DOHH2 (cell line): Measurements from ENCODE around the gene ASB15.

ENCODE experiments used
- H3F3A ChIP-seq: fragments of 200-600 bp; sonication (generic), shearing (Covaris generic); 2 replicates; pipeline ENCODE4 v1.6.0; 2016; ENCODE audit warnings: antibody characterized with exemption, mild to moderate bottlenecking; ENCODE audit not compliant: control insufficient read depth, insufficient read depth
- H3K27ac ChIP-seq: fragments of 200-600 bp; sonication (generic); 2 replicates; pipeline ENCODE4 v1.5.1; 2014; ENCODE audit warnings: low read depth, mild to moderate bottlenecking, low read length, moderate library complexity
- H3K27me3 ChIP-seq: fragments of 200-600 bp; sonication (generic); 2 replicates; pipeline ENCODE4 v1.6.1; 2014; ENCODE audit warnings: mild to moderate bottlenecking, low read length, mixed read lengths; ENCODE audit not compliant: control insufficient read depth
- H3K36me3 ChIP-seq: fragments of 200-600 bp; sonication (generic); 2 replicates; pipeline ENCODE4 v1.6.1; 2014; ENCODE audit warnings: mild to moderate bottlenecking, low read length, moderate library complexity, mixed read lengths; ENCODE audit not compliant: control insufficient read depth
- H3K4me1 ChIP-seq: fragments of 200-600 bp; sonication (generic); 2 replicates; pipeline ENCODE4 v1.6.1; 2014; ENCODE audit warnings: mild to moderate bottlenecking, low read length, mixed read lengths; ENCODE audit not compliant: control insufficient read depth
- H3K4me2 ChIP-seq: fragments of 200-600 bp; sonication (generic); 2 replicates; pipeline ENCODE4 v1.6.0; 2014; ENCODE audit warnings: mild to moderate bottlenecking, low read length, moderate library complexity
- H3K4me3 ChIP-seq: fragments of 200-600 bp; sonication (generic); 2 replicates; pipeline ENCODE4 v1.5.1; 2014; ENCODE audit warnings: mild to moderate bottlenecking, low read length, mixed read lengths
- H3K79me2 ChIP-seq: fragments of 200-600 bp; sonication (generic); 2 replicates; pipeline ENCODE4 v1.6.1; 2014; ENCODE audit warnings: mild to moderate bottlenecking, low read length, mixed read lengths; ENCODE audit not compliant: control insufficient read depth
- H3K9me2 ChIP-seq: fragments of 200-600 bp; sonication (generic); replicated peaks from 2 replicates; pipeline ENCODE4 v1.6.1; 2014; ENCODE audit warnings: mild to moderate bottlenecking, low read length, mixed read lengths; ENCODE audit not compliant: control insufficient read depth
- H3K9me3 ChIP-seq: fragments of 200-600 bp; sonication (generic); 2 replicates; pipeline ENCODE4 v1.6.1; 2014; ENCODE audit warnings: antibody characterized with exemption, low read length, mixed read lengths; ENCODE audit not compliant: control insufficient read depth, insufficient read depth
- H4K20me1 ChIP-seq: fragments of 200-600 bp; sonication (generic); 2 replicates; pipeline ENCODE4 v1.6.0; 2014; ENCODE audit warnings: low read depth, mild to moderate bottlenecking, antibody characterized with exemption, low read length, moderate library complexity; ENCODE audit not compliant: control insufficient read depth, insufficient read depth
- CTCF ChIP-seq: fragments of 200-600 bp; sonication (generic); IDR thresholded peaks from one replicate; pipeline ENCODE4 v1.5.1; 2014; ENCODE audit warnings: antibody characterized with exemption, mild to moderate bottlenecking, low read depth, low read length; ENCODE audit not compliant: poor library complexity, severe bottlenecking
- EZH2phosphoT487 ChIP-seq: fragments of 200-600 bp; sonication (generic); IDR thresholded peaks from 2 replicates; pipeline ENCODE4 v1.6.1; 2017; ENCODE audit warnings: borderline replicate concordance, mild to moderate bottlenecking, antibody characterized with exemption, low read length, moderate library complexity, mixed read lengths

ASB15 gene

GRCh38 chr7:123674399-123675180 lies 73.0 kb downstream of the ASB15 start:
- no peaks in the 10 kb centered on the region for H3K9me2 ChIP-seq
- H3F3A ChIP-seq: no peaks in the 10 kb centered on the region
- TF ChIP-seq CTCF: no peak
- no peak for TF ChIP-seq EZH2phosphoT487
- H3K27me3 ChIP-seq: no peaks in the 10 kb centered on the region
- H3K27ac ChIP-seq: no peak overlapping the region
- no peaks in the 10 kb centered on the region for H3K9me3 ChIP-seq
- H3K79me2 ChIP-seq: no peaks in the 10 kb centered on the region
- no peak overlapping the region for H3K4me3 ChIP-seq
- H3K4me1 ChIP-seq: no peaks in the 10 kb centered on the region
- H4K20me1 ChIP-seq: no peaks in the 10 kb centered on the region
- no peak overlapping the region for H3K4me2 ChIP-seq
- no peaks in the 10 kb centered on the region for H3K36me3 ChIP-seq

- Histone ChIP-seq H3K4me1 (no peaks in the 10 kb centered on the region), H4K20me1 (no peaks in the 10 kb centered on the region), H3K27me3 (no peaks in the 10 kb centered on the region), H3F3A (no peaks in the 10 kb centered on the region), H3K79me2 (no peaks in the 10 kb centered on the region), H3K4me3 (no peak overlapping the region), H3K9me2 (no peaks in the 10 kb centered on the region), H3K4me2 (no peak overlapping the region), H3K9me3 (no peaks in the 10 kb centered on the region), H3K27ac (no peak overlapping the region), H3K36me3 (no peaks in the 10 kb centered on the region)
- no peak for TF ChIP-seq CTCF
- no peak for TF ChIP-seq EZH2phosphoT487
These were observed 73.5 kb downstream of the ASB15 start for GRCh38 chr7:123675181-123675473.

GRCh38 chr7:123677061-123677715 lies 75.6 kb downstream of the ASB15 start:
- no peak for TF ChIP-seq EZH2phosphoT487
- no peak for TF ChIP-seq CTCF
- Histone ChIP-seq H3K79me2 (no peaks in the 10 kb centered on the region), H3F3A (no peaks in the 10 kb centered on the region), H3K36me3 (peaks cover 12% of the 10 kb centered on the region), H3K9me3 (no peaks in the 10 kb centered on the region), H3K4me3 (no peak overlapping the region), H4K20me1 (no peaks in the 10 kb centered on the region), H3K9me2 (no peaks in the 10 kb centered on the region), H3K4me1 (no peaks in the 10 kb centered on the region), H3K27me3 (no peaks in the 10 kb centered on the region), H3K27ac (no peak overlapping the region), H3K4me2 (no peak overlapping the region)
